K562 (cell line): ENCODE data around the gene METAP2. TPM values are rescaled to one million over a fixed set of nuclear protein-coding genes. Genes with fewer than 3 reads are reported as not detected.
A peak's percentile ranks its signal among the peaks of the same experiment; 100 is the strongest.

Source experiments
- POLR2A ChIP-seq: fragments of 450-650 bp; conservative IDR thresholded peaks from 2 replicates; pipeline ENCODE4 v1.6.1; 2016
- REST ChIP-seq, 2 experiments: fragments of 450-650 bp; formaldehyde crosslinking in 1 of 2; IDR thresholded peaks; 2 replicates each; pipeline versions ENCODE4 v1.4.0 to v1.6.1; 2014 to 2020; ENCODE audit warnings: mild to moderate bottlenecking in 2 of 2, borderline replicate concordance in 1 of 2, low read depth in 1 of 2
- SRSF1 ChIP-seq: fragments of 200-400 bp; formaldehyde crosslinking; IDR thresholded peaks from 2 replicates; pipeline ENCODE4 v1.6.1; 2017; ENCODE audit warnings: mild to moderate bottlenecking, low read depth, low read length, moderate library complexity
- TBP ChIP-seq: optimal IDR thresholded peaks from 2 replicates; pipeline ENCODE3; 2011; ENCODE audit warnings: low read depth, low read length, improper control_type of control experiment
- ZBTB1 ChIP-seq: sonication (generic); formaldehyde crosslinking; IDR thresholded peaks from 2 replicates; pipeline ENCODE4 v1.8.1; 2023; ENCODE audit warnings: missing genetic modification reagents, low read depth, mild to moderate bottlenecking, borderline replicate concordance
- ZBTB7A ChIP-seq: IDR thresholded peaks from 2 replicates; pipeline ENCODE4 v1.6.1; 2011; ENCODE audit warnings: low read depth, mild to moderate bottlenecking, low read length, moderate library complexity, borderline replicate concordance; ENCODE audit not compliant: control insufficient read depth
- ZNF41 ChIP-seq: fragments of 250-450 bp; sonication (Bioruptor Pico); conservative IDR thresholded peaks from 2 replicates; pipeline ENCODE4 v1.4.0; 2020; ENCODE audit warnings: mild to moderate bottlenecking
- ZNF740 ChIP-seq, 3 experiments: fragments of 200-800 bp in 1 of 3; sonication (Bioruptor generic) in 1 of 3; sonication (generic) in 1 of 3; formaldehyde crosslinking in 1 of 3; IDR thresholded peaks; 2 replicates each; pipeline versions ENCODE4 v1.6.1 to v1.8.0; 2016 to 2022; ENCODE audit warnings: mild to moderate bottlenecking in 2 of 3, missing compliant biosample characterization in 2 of 3, missing genetic modification characterization in 2 of 3, missing genetic modification reagents in 1 of 3
- polyA plus RNA-seq, 8 experiments: library from polyadenylated mRNA; depleted of rRNA in 4 of 8; stranded (reverse) in 5 of 8; unstranded in 3 of 8; fragments of >200 nt; fragmentation: Nextera tagmentation in 2 of 8; fragmentation: Illumina TruSeq in 1 of 8; extraction: Ambion mirVana in 2 of 8; extraction: Trizol in 1 of 8; gene quantifications; 2 replicates each; pipeline versions ENCODE4 v1.2.1 to v1.2.3, GENCODE V29; 2011 to 2014; ENCODE audit warnings: inconsistent platforms in 1 of 8, missing spikeins in 1 of 8
- total RNA-seq, 7 experiments: library from RNA; depleted of rRNA in 6 of 7; stranded (reverse); fragments of >200 nt in 6 of 7; fragmentation: Illumina TruSeq in 2 of 7; extraction: Trizol in 2 of 7; gene quantifications; 2 replicates each; pipeline versions ENCODE4 v1.2.1 to v1.2.3, GENCODE V29; 2011 to 2021; ENCODE audit warnings: low replicate concordance in 1 of 7

Gene METAP2
- total and polyA plus RNA-seq, 9 of the 15 experiments (the other 6 are each of a cell fraction or from before 2014, with no cell fraction given), result 75.5 to 205 (median 164) TPM

GRCh38 chr12:95548539-95549391 lies 74.8 kb downstream of the METAP2 start (continued):
- no peak for TF ChIP-seq REST (IDR thresholded peaks at IDR 0.05; ENCODE audit: borderline replicate concordance)
- no peak for TF ChIP-seq REST (CRISPR knock-in tag; IDR thresholded peaks at IDR 0.05; ENCODE audit: low read depth)
- TF ChIP-seq ZBTB7A, result 0 out of 2 replicates have a peak, but pooled peaks have one; percentile 59
- no peak for TF ChIP-seq ZBTB1 (CRISPR knock-in tag)
- peak; percentile 60 for TF ChIP-seq POLR2A
- TF ChIP-seq ZNF41 (CRISPR knock-in tag), result no peak
- no peak for TF ChIP-seq SRSF1
- TF ChIP-seq ZNF740 (CRISPR knock-in tag; IDR thresholded peaks at IDR 0.05), result peak; percentile 69; the same call in 1 of the 2 replicates
- peak in 1 of 2 experiments; percentile 34; a peak in 1 of 4 replicates for TF ChIP-seq ZNF740 (tag; IDR thresholded peaks at IDR 0.05)
- TF ChIP-seq TBP, result peak; percentile 43
